KBM-7 (cell line): ENCODE data around the gene WDFY2.
"Not testable (repeated sequence)": the region's sequence is repeated elsewhere in the genome, so short reads cannot be mapped to it uniquely, and the experiment has no call there.

Source experiments
- DNase-seq: peaks from one replicate; pipeline ENCODE4 v3.0.0-alpha.2; 2015
- in situ Hi-C: fragments of 300-500 bp; cut with MboI; formaldehyde crosslinking; loops from 2 replicates; pipeline ENCODE4 v1.14.3; 2020; ENCODE audit warnings: low sequenced_read_pairs, low pct_unique_long_range_greater_than_20kb, mixed read lengths

WDFY2 gene

GRCh38 chr13:51624695-51625345 lies 40.6 kb downstream of the WDFY2 start:
- in situ Hi-C loops = no loop called here
- DNase-seq = no peak

GRCh38 chr13:51625555-51626345 lies 41.5 kb downstream of the WDFY2 start:
- in situ Hi-C loops = no loop called here
- no peak for DNase-seq

- in situ Hi-C loops = no loop called here
- DNase-seq = no peak
These were observed 42.5 kb downstream of the WDFY2 start for GRCh38 chr13:51626749-51627148.

- in situ Hi-C loops = no loop called here
- DNase-seq = no peak
These were observed 44.0 kb downstream of the WDFY2 start for GRCh38 chr13:51628059-51628852.

DNA sequence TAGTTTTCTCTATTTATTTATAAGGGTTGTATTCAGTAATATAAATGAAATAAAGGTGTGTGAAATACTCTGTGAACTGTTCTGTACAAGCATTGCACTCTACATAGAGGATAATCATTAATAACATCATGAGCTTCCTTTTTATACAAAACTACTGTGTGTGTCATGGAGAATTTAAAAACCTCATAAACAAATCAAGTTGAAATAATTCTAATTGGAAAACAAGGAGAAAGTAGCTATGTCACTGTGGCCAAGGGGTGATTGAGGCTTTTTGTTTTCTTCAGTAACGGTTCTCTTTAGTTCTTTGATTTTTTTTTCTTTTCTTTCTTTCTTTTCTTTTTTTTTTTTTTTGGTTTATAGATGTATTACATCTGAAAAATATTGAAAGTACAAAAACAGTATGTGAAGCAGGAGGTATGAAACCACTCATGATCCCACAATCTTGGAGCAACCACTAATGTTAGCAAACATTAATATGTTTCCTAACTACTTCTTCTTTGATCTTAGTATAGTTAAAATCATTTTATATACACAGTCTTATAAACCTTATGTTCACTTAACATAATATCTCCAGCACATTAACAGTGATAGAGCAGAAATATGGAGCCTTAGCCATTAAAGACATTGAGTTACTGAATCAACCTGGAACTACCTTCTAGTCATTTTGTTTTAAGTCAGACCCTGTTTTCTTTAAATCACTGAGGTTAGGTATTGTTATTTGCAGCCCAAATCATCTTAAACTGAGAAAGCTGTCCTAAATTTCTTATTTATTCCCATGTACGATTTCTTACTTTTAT lies 45.4 kb downstream of the WDFY2 start:
- in situ Hi-C loops = no loop called here
- no peak for DNase-seq

DNA sequence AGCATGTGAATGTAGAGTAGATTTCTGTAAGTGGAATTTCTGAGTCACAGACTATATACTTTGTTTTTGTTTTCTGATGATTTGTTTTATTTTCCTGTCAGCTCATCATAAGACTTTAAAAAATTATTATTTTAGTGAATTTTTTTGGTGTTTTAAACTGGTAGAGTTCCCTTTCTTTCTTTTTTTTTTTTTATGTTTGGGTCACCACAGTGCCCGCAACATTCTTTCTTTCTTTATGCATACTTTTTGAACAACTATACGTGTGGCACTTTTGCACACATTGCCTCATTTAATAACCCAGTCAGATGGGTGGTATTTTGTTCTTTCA lies 46.0 kb downstream of the WDFY2 start:
- in situ Hi-C loops = no loop called here
- no peak for DNase-seq

GRCh38 chr13:51632591-51633362 lies 48.5 kb downstream of the WDFY2 start:
- no peak for DNase-seq
- in situ Hi-C loops = no loop called here

GRCh38 chr13:51635137-51635878 lies 51.0 kb downstream of the WDFY2 start:
- in situ Hi-C loops = no loop called here
- DNase-seq = no peak

- in situ Hi-C loops = no loop called here
- no peak for DNase-seq
These were observed 52.2 kb downstream of the WDFY2 start for GRCh38 chr13:51636349-51636890.

GRCh38 chr13:51637852-51638215 lies 53.6 kb downstream of the WDFY2 start:
- in situ Hi-C loops = no loop called here

DNA sequence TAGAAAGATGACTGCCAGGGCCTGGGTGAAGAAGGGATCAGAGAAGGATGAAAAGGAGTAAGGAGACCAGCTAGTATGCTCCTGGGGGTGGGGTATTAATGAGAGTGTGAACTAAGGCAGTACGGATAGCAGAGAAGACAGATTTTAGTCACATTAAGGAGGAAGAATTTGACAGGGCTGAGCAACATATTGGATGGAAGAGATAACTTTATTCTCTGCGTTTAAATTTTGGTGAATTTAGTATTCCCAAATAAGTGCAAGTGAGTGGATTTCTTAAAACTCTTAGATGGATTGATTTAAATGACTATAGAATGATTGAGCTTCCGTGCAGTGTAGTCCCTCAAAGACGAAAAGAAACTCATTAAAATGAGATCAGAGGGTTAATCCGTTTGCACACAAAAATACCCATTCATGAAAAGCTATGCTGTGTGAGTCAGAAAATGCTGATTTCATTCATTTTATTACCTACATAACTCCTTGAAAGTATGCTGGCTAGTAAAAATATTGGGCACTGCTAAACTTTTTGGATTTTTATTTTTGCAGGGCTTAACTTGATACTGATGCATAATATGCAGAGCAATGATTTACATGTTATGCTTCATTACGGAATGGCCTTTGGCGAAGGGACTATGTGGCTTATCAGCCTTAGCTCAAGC lies 54.1 kb downstream of the WDFY2 start:
- in situ Hi-C loops = no loop called here
- no peak for DNase-seq

More at GRCh38 chr13:51637852-51638215, 53.6 kb downstream of the WDFY2 start:
- no peak for DNase-seq

DNA sequence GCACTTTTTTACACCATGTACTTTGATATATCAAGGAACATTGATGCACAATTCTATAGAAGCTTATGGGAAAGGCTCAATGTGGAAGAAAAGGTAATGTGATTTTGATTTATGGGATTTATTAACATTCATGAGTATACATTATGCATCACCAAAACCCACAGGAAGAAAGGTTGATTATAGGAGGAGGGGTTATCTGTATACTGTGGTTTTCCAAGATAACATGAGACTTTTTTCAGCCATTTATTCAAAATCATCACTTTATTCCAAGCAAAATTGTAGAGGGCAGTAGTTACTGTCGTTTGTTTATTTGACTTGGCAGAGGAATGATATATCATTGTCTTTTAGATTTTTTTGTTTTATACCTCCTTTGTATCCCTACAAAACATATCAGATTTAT lies 54.9 kb downstream of the WDFY2 start:
- in situ Hi-C loops = no loop called here

DNA sequence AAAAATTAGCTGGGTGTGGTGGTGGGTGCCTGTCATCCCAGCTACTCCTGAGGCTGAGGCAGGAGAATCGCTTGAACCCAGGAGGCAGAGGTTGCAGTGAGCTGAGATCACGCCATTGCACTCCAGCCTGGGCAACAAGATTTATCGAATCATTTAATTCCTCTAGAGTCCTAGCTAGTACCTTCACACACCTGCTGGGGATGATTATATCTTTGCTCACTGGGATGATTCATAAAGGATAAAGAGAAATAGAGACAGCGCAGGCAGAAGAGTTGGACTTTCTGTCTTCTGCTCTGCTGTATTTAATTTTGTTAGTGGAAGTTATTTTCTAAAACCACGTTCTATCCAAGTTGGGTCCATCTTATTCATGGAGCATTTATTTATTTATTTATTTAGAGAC lies 56.4 kb downstream of the WDFY2 start:
- DNase-seq, in situ Hi-C loops: not testable (repeated sequence)

More for the DNA sequence above, 54.9 kb downstream of the WDFY2 start:
- DNase-seq = no peak

- no peak for DNase-seq
- in situ Hi-C loops = no loop called here
These were observed 59.0 kb downstream of the WDFY2 start for GRCh38 chr13:51643105-51643881.

DNA sequence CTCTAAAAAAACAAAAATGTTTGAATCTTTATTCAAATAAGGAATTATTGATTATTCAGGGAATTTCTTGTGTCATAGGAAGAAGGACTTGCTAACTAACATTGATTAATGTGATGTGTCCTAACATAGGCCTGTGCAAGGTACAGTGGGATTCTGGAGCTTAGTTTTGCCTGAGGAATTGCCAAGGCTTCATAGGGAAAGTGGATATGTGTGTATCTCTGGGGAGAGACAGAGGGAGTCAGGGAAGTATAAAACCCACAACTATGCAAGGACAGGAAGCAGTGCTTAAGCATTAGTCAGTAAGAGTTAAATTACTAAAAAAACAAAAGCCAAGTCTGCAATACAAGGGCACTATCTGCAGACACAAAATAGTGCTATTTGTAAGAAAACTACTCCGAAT lies 59.6 kb downstream of the WDFY2 start:
- peak; percentile 62 for DNase-seq

GRCh38 chr13:51644654-51645053 lies 60.4 kb downstream of the WDFY2 start:
- peak; percentile 22 for DNase-seq
- in situ Hi-C loops = no loop called here

More for the DNA sequence above, 59.6 kb downstream of the WDFY2 start:
- in situ Hi-C loops = no loop called here
